ENCODE results near the gene ZNF561.

ZNF561 gene

DNA sequence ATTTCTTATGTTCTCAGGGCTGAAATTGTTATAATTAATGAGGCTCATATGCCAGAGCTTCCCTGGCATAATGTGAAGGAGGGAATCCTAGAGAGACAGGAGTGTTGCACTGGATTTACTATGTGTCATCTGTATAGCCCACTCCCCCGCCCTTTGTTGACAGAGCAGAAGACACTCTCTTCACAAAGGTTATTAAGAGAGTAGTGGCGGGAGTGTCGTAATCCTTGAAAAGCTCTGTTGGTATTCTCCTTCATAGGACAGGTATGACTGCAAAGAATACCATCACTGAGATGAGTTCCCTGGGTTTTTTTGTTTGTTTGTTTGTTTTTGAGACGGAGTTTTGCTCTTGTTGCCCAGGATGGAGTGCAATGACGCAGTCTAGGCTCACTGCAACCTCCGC is 50.8 kb downstream of the ZNF561 start:
- no peak for FAIRE-seq

GRCh38 chr19:9566729-9567128 is 54.3 kb downstream of the ZNF561 start:
- FAIRE-seq, result no peak

DNA sequence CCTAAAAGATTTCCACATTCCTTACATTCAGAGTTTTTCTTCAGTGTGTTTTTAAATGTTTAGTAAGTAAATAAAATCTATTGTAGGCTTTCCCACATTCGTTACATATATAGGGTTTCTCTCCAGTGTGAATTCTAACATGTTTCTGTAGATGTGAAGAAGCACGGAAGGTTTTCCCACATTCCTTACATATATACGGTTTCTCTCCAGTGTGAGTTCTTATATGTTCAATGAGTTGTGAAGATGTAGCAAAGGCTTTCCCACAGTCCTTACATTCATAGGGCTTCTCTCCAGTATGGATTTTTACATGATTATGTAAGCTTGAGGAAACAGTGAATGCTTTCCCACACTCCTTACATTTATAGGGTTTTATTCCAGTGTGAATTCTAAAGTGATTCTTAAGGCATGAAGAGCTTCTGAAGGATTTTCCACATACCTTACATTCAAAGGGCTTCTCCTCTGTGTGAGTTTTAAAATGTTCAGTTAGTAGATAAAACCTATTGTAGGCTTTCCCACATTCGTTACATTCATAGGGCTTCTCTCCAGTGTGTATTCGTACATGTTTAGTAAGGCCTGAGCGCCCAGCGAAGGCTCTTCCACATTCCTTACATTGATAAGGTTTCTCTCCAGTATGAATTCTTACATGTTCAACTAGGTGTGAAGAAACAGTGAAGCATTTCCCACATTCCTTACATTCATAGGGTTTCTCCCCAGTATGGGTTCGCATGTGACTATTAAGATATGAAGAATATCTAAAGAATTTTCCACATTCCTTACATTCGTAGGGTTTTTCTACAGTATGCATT is 54.9 kb downstream of the ZNF561 start:
- no peak for FAIRE-seq
